ENCODE results near the gene HOXA10.

Gene HOXA10

GRCh38 chr7:27205325-27206280 lies 31.5 kb upstream of the HOXA10 start:
- in situ Hi-C loops (cut with HindIII; ENCODE audit: low sequenced_read_pairs) = loop anchor here (10.0 to 25.0 kb wide), 2 partner anchors 579 to 707 kb away; no protein-coding TSS in a partner anchor

DNA sequence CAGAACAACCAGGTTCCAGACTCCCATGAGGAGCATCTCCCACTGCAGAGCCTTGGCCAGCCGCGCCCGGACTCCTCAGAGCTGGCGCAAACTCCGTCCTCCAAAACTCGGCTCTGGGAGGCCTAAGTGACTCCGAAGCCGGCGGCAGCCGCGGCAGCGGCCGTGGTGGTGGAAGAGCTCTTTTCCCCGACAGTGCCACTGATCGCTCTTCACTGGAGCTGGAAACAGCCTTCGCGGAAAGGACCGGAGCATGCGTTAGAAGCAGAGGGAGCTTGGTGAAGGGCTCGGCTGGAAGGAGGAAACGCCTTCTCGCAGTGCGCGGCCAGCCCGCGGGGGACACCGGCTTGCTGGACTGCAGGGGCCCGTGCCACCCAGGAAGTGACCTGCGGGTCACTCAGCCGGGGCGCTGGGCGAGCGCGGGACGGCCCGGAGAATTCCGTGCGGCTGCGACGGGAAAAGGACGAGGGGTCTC lies 30.8 kb upstream of the HOXA10 start:
- in situ Hi-C loops (cut with HindIII; ENCODE audit: low sequenced_read_pairs) = loop anchor here (10.0 to 25.0 kb wide), 2 partner anchors 580 to 707 kb away; no protein-coding TSS in a partner anchor

DNA sequence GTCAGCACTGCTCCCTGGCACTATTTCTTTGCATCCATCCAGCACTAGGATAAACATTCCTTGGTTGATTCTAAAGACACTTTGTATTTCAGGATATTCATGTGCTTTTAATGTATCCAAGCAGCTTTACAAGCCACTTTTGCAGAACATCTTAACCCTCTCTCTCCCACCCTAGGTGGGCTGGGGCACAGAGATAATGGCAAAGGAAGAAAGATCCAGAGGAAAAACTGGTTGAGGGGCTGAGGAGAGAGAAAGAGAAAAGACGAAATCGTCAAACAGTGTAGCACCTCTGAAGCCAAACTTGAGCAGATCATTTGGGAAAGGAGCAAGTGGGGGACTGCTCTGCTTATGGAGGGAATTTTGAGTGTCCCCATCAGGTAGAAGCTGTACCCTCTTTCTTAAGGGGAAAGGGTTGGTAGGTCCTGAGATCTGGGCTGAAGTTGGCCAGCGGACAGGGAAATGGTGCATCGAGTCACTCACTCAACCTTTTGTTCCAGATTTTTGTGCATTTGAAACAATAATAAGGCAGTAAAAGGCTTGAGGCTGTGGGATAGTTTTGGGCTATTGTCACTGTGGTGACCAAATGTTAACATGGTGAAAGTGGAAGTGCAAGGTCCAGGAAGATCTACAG lies 30.0 kb upstream of the HOXA10 start:
- in situ Hi-C loops (cut with HindIII; ENCODE audit: low sequenced_read_pairs) = loop anchor here (10.0 to 25.0 kb wide), 2 partner anchors 581 to 708 kb away; no protein-coding TSS in a partner anchor

DNA sequence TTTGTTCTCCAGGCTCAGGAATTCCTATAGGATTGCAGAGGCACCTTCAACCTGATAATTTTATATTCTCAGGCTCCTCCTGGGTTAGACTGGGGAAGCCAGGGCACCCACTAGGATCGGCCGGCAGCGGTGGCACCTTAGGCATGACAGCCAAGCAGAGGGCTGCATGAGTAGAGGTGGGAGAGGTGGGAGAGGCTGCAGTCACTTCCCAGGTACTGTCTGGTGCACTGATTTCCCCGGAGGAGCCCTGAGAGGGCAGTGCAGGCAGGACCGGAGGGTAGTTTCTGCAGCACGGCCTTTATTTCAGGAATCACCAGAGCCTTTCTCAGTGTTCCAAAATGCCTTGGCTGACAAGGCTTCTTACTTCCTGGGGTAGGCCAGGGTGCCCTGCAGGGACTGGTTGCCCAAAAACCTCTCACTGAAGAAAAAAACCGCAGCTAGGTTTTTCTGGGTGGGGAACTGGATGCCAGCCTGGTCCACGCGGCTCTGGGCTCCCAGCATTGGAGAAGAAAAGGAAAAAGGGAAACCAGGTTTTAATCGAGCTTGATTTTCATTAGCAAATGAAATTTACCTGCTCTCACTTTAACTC lies 29.3 kb upstream of the HOXA10 start:
- in situ Hi-C loops (cut with HindIII; ENCODE audit: low sequenced_read_pairs) = loop anchor here (10.0 to 25.0 kb wide), 2 partner anchors 581 to 709 kb away; no protein-coding TSS in a partner anchor

DNA sequence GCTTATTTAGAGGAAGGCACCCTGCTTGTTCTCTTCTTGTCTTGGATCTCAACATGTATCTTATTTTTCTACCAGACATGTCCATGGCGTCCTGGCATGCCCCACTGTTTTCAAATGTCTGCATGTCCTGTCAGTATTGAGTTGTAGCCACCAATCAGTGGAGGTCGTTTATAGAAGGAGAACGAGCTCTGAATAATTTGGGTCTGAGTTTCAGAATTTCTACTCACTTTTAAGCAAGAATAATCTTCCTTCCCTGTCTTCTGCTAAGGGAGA lies 28.7 kb upstream of the HOXA10 start:
- in situ Hi-C loops (cut with HindIII; ENCODE audit: low sequenced_read_pairs) = loop anchor here (10.0 to 25.0 kb wide), 2 partner anchors 582 to 710 kb away; no protein-coding TSS in a partner anchor

GRCh38 chr7:27202018-27202861 lies 28.1 kb upstream of the HOXA10 start:
- in situ Hi-C loops (cut with HindIII; ENCODE audit: low sequenced_read_pairs) = loop anchor here (10.0 to 25.0 kb wide), 2 partner anchors 583 to 710 kb away; no protein-coding TSS in a partner anchor

- in situ Hi-C loops (cut with HindIII; ENCODE audit: low sequenced_read_pairs) = loop anchor here (10.0 to 25.0 kb wide), 2 partner anchors 583 to 711 kb away; no protein-coding TSS in a partner anchor
Observed at GRCh38 chr7:27201580-27202017, 27.5 kb upstream of the HOXA10 start.

DNA sequence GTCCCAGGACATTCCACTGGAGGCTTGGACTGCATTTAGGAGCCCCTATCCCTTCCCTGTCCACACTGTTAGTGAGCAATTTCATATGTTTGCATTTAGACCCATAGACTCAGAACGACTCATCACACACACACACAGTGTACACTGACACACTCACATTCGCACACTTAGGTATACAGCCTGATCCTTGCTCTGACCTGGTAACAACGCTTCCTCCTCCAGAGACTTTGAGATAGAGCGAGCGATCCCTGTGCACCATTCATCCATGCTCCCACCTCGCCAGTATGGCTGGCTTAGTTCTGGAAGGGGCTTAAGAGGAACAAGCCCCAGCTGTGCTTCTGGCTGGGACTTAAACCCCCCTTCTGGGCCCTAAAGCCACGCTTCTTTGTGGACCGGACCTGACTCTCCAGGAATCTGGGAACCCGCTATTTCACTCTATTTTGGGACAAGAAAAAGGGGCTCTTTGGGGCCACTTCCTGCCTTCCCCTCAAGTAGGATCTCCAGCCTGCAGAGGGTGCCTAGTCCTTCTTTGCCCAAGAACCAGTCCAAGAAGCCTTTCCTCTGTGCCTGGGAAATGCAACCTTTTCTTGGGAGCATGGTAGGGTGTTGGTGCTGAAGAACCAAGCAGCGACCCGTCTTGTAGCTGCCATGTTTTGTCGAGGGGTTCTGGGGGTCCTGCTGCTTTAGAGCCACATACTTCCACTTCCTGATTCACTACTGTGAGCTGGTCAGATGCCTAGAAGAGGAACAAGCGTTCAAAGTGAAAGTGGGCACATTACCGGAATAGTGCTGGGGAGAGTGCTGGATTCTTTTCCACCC lies 26.9 kb upstream of the HOXA10 start:
- in situ Hi-C loops (cut with HindIII; ENCODE audit: low sequenced_read_pairs) = loop anchor here (10.0 to 25.0 kb wide), 2 partner anchors 584 to 711 kb away; no protein-coding TSS in a partner anchor

DNA sequence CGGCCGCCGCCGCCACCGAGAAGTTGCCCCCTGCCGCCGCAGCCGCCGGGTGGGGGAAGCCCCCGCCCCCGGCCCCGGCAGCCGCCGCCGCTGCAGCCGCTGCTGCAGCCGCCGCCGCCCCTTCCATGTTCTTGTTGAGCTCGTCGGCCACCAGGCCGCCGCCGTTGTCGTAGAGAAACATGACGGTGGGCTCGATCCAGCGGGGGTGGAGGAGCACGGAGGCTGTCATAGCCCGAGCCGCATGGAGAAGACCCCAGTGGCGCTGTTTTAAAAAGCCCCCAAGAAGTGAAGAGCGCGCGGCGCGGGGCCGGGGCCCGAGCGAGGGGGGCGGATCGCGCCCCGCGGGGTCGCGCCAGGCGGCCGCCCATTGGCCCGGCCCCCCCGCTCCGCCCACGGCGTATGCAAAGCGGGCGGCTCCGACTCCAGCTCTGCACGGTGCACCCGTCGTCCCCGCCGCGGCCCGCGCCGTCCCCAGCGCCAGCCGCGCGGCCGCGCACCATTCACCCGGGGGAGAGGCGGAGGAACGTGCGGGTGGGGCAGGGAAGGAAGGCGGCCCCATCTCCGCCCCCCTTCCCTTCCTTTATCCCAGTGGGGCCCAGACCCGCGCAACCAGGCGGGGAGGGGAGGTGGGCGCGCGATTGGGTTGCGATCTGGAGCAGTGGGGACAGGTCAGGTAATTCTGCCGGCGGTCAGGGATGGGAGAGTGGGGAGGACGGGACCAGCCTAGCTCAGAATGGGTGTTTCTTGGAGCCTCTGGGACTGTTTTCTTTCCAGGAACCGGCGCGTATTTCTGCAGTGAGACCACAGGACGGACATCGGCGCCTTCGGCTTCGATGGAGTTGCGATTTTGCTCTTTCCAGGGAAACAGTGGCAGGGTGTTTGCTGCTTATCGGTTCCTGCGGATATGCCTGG lies 26.0 kb upstream of the HOXA10 start, which contains the start of gene HOXA13:
Gene HOXA13, minus strand, starts transcription at position 243 of the 912 bp plus-strand sequence. Its CDS starts 14 bp downstream, at position 229.
- in situ Hi-C loops (cut with HindIII; ENCODE audit: low sequenced_read_pairs) = loop anchor here (10.0 to 25.0 kb wide), 2 partner anchors 585 to 712 kb away; no protein-coding TSS in a partner anchor

GRCh38 chr7:27198871-27199801 lies 25.0 kb upstream of the HOXA10 start:
- in situ Hi-C loops (cut with HindIII; ENCODE audit: low sequenced_read_pairs) = no loop called here

GRCh38 chr7:27198138-27198841 lies 24.2 kb upstream of the HOXA10 start:
- in situ Hi-C loops (cut with HindIII; ENCODE audit: low sequenced_read_pairs) = no loop called here

DNA sequence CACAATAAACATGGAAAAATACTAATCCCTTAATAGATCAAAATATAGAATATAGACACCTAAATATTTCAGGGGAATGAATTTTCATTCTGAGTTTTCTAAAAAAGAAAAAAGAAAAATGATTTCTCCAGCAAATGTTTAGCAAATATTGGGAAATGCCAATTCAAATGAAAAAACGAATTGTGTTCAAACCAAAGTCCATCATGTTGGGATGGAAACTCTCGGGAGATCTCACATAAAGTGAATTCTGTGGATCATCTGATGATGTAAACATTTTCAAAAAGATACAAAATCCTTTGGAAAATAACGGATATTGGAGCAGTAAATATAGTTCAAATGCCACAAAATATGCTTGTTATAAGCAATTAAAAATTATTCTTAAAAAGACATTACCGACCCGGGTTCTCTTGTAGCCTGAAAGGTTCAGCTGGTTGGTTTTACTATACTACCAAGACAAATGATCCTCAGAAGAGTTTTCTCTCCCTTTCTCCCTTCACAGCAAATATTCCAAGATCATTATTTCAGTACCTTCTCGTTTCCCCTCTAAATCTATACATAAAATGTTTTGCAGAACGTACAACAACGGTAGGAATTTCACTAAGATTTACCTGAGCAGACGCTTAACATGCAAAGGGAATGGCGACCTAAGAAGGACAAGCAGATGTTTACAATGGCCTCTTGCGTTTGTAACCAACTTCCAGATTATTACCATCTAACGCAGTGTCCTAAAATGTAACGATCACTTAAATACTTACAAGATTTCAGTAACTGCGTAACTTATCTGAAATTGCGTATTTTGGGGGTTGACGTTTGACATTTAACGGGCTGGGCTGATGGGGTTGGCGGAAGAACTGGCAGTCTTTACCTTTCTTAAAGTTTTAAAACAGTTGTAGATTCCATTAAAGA lies 23.3 kb upstream of the HOXA10 start:
- in situ Hi-C loops (cut with HindIII; ENCODE audit: low sequenced_read_pairs) = no loop called here

DNA sequence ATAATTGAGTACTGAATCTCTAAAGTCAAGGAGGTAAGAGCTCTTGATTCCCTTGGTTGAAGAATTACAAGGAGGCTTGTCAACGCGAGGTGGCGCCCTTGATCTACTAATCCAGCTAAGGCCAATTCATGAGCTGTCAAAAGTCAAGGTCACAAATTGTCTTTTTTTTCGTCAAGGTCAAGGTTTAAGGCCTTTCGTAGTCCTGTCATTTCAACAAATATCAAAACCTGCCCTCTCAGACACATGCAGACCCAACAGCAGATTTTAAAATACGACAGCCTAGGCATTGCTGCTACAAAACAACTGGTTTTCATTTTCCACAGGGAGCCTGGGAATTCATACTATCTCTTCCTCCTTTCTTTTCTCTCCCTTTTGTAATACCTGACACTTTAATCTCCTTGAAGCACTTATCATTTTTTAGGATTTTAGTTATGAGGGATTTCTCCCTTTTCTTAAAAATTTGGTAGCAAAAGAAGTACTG lies 22.2 kb upstream of the HOXA10 start:
- in situ Hi-C loops (cut with HindIII; ENCODE audit: low sequenced_read_pairs) = no loop called here

GRCh38 chr7:27194686-27195379 lies 20.7 kb upstream of the HOXA10 start:
- in situ Hi-C loops (cut with HindIII; ENCODE audit: low sequenced_read_pairs) = no loop called here

DNA sequence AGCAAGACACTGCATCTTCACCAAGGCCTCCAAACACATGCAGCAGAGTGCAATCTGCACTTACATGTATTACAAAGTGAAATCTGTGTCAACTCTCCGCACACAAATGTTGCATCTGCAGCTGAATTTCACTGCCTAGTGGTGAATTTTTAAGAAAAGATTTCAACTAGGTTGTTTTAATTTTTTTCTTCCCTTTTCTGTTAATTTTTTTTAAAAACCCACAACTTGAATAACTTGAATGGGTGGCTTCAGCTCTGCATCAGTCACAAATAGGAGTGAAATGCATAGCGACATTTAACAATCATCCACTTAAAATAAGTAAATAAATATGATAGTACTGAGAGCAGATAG lies 19.9 kb upstream of the HOXA10 start:
- in situ Hi-C loops (cut with HindIII; ENCODE audit: low sequenced_read_pairs) = no loop called here

Data from endothelial cell of hepatic sinusoid (primary cell).